Nephron (organoid): Measurements from ENCODE around the gene TRAK1.
A peak's percentile ranks its signal among the peaks of the same experiment; 100 is the strongest.

Source experiments
- H3K27ac Mint-ChIP-seq, 3 experiments: 2 replicates each; pipeline ENCODE4 v1.8.0; 2020; ENCODE audit warnings: mixed read lengths in 3 of 3, mild to moderate bottlenecking in 2 of 3, moderate library complexity in 1 of 3
- H3K27me3 Mint-ChIP-seq: 2 replicates; pipeline ENCODE4 v1.8.0; 2021; ENCODE audit warnings: low read depth, mild to moderate bottlenecking, moderate library complexity, mixed read lengths
- H3K36me3 Mint-ChIP-seq: 2 replicates; pipeline ENCODE4 v1.8.0; 2020; ENCODE audit warnings: low read depth, mixed read lengths
- H3K4me1 Mint-ChIP-seq: 2 replicates; pipeline ENCODE4 v1.8.0; 2020; ENCODE audit warnings: mixed read lengths
- H3K4me3 Mint-ChIP-seq, 3 experiments: 2 replicates each; pipeline ENCODE4 v1.8.0; 2020; ENCODE audit warnings: mild to moderate bottlenecking in 3 of 3, mixed read lengths in 3 of 3, moderate library complexity in 2 of 3
- H3K9me3 Mint-ChIP-seq: 2 replicates; pipeline ENCODE4 v1.8.0; 2020; ENCODE audit warnings: mixed read lengths
- TF ChIP-seq, protein P1 (sequence below), 3 experiments: fragments of 200-600 bp; sonication (generic); IDR thresholded peaks; one replicate each; pipeline ENCODE4 v1.5.0; 2021; ENCODE audit warnings: antibody characterized with exemption in 3 of 3; ENCODE audit not compliant: unreplicated experiment in 3 of 3

Gene TRAK1

GRCh38 chr3:42222942-42223693 is 132.0 kb downstream of the TRAK1 start:
- Mint-ChIP-seq H3K9me3 (no peaks in the 10 kb centered on the region), H3K4me1 (peaks cover 5% of the 10 kb centered on the region), H3K4me3 (no peak overlapping the region), H3K36me3 (peaks cover 39% of the 10 kb centered on the region), H3K27me3 (no peaks in the 10 kb centered on the region), H3K27ac (no peak overlapping the region)
- TF ChIP-seq, protein P1, sequence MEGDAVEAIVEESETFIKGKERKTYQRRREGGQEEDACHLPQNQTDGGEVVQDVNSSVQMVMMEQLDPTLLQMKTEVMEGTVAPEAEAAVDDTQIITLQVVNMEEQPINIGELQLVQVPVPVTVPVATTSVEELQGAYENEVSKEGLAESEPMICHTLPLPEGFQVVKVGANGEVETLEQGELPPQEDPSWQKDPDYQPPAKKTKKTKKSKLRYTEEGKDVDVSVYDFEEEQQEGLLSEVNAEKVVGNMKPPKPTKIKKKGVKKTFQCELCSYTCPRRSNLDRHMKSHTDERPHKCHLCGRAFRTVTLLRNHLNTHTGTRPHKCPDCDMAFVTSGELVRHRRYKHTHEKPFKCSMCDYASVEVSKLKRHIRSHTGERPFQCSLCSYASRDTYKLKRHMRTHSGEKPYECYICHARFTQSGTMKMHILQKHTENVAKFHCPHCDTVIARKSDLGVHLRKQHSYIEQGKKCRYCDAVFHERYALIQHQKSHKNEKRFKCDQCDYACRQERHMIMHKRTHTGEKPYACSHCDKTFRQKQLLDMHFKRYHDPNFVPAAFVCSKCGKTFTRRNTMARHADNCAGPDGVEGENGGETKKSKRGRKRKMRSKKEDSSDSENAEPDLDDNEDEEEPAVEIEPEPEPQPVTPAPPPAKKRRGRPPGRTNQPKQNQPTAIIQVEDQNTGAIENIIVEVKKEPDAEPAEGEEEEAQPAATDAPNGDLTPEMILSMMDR (IDR thresholded peaks at IDR 0.05; ENCODE audit: unreplicated experiment in 3 of 3) = no peak

GRCh38 chr3:42224178-42224577 is 133.0 kb downstream of the TRAK1 start:
- Mint-ChIP-seq H3K4me3 (no peak overlapping the region), H3K9me3 (no peaks in the 10 kb centered on the region), H3K36me3 (peaks cover 35% of the 10 kb centered on the region), H3K27ac (no peak overlapping the region), H3K27me3 (no peaks in the 10 kb centered on the region), H3K4me1 (peaks cover 5% of the 10 kb centered on the region)
- TF ChIP-seq, protein P1 (IDR thresholded peaks at IDR 0.05; ENCODE audit: unreplicated experiment in 3 of 3) = no peak

DNA sequence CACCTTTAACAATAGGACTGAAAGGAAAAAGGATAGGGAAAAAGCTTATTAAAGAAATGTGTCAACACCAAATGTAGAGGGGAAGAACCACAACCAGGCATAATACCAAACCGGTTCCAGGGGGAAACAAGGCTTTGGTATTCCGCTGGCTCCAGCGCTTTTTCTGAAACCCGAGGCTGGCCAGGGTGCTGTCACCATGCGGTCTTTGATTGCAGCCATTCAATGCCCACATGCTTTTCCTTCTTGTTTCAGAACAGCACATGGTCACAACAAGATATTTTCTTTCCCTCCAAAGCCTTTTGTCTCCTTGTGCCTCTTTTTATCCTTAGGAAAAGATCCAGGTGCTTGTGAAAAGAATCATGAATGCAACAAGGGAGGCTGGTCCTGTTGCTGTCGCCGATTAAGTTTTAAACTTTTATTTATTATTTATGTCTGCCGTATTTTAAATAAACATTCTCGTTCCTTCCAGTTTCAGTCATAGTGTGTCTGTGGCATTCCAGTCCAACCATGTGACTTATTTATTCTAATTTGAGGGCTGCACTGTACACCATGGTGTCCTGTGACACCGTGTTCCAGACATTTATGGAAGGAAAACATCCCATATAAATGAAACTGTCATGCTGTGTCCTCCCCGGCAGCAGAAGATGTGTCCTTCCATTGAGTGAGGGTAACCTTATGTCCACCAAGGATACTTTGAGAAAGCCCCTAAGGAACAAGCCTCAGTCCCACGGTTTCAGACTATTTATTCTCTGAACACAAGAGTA is 133.7 kb downstream of the TRAK1 start:
- Mint-ChIP-seq H3K36me3 (peaks cover 33% of the 10 kb centered on the region), H3K4me1 (peaks cover 5% of the 10 kb centered on the region), H3K4me3 (no peak overlapping the region), H3K9me3 (no peaks in the 10 kb centered on the region), H3K27ac (peak overlapping the region in 1 of 3 experiments; percentile 25), H3K27me3 (no peaks in the 10 kb centered on the region)
- TF ChIP-seq, protein P1 (IDR thresholded peaks at IDR 0.05; ENCODE audit: unreplicated experiment in 3 of 3) = no peak

GRCh38 chr3:42225486-42226363 is 134.6 kb downstream of the TRAK1 start:
- Mint-ChIP-seq H3K27ac (peak overlapping the region in 1 of 3 experiments; percentile 25), H3K9me3 (no peaks in the 10 kb centered on the region), H3K4me1 (peaks cover 5% of the 10 kb centered on the region), H3K36me3 (peaks cover 28% of the 10 kb centered on the region), H3K27me3 (no peaks in the 10 kb centered on the region), H3K4me3 (no peak overlapping the region)
- TF ChIP-seq, protein P1 (IDR thresholded peaks at IDR 0.05; ENCODE audit: unreplicated experiment in 3 of 3) = no peak

DNA sequence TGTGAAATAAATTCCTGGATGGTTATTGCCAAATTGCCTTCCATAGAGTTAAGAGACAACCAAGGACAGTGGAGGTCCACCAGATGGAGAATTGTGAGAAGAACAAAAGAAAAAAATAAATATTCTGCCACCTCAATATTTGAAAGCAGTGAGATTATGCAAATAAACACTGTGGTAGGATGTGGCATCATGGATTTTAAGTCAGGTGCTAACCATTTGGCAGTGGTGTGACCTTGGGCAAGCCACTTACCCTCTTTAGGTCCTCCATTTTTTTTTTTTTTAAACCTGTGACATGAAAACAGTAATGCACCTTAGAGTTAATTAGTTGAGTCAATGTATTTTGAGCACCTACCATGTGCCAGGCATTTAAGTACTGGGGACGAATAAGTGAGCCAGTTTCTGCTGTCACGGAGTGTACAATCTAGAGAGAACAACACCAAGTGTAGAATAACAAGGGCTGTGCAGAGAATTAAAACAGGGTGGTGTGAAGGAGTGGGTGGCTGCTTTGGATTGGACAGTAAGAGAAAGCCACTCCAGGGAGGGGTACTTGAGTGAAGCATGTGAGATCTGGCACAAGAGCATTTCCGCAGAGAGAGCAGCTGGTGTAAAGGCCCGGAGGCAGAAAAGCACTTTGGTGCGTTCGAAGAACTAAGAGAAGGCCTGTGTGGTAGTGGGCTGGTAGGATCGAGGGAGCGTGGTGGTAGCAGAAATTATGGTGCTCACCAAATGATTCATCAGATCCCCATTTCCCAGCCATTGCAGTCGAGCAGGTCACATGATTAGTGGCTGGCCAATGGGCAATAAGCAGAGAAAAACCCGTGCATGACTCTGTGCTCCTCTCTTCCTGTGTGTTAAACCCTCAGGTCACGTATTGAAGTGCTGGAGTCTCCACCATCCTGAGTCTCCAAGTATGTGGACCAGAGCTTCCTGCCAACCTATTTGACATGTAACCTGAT is 135.6 kb downstream of the TRAK1 start:
- TF ChIP-seq, protein P1 (IDR thresholded peaks at IDR 0.05; ENCODE audit: unreplicated experiment in 3 of 3) = no peak
- Mint-ChIP-seq H3K27ac (no peak overlapping the region), H3K36me3 (peaks cover 28% of the 10 kb centered on the region), H3K4me3 (no peak overlapping the region), H3K4me1 (peaks cover 5% of the 10 kb centered on the region), H3K9me3 (no peaks in the 10 kb centered on the region), H3K27me3 (no peaks in the 10 kb centered on the region)
